Liver (tissue), 3 donors: Measurements from ENCODE around the gene KIF12.

Experiments
- RAD21 ChIP-seq, 2 donors: IDR thresholded peaks; 2 replicates each; pipeline ENCODE4 v1.6.1; 2016; ENCODE audit warnings: antibody characterized with exemption in 2 of 2, mild to moderate bottlenecking in 2 of 2
- TF ChIP-seq, protein P1 (sequence below): fragments of 150-350 bp; IDR thresholded peaks from 2 replicates; pipeline ENCODE4 v1.5.1; 2017; ENCODE audit warnings: improper control_type of control experiment, low read depth, low read length; ENCODE audit not compliant: missing input control
- donor health status: healthy.
- donor health status: healthy.

DNA sequence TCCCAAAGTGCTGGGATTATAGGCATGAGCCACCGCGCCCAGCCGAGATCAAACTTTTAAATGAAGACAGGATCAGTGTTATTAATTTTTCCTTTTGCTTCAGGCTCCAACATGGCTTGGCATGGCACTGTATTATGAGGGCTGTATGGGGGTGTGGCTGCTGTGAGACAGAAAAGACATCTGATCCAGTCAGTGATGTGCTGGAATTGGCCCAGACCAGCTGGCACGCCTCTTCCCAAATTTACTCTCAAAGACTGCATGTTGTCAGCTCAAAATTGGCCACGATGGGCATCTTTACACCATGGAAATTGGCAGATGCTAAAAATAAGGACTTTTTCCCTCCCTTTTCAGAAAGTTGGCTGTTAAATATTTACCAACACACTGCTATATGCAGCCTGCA is 44.1 kb upstream of the KIF12 start:
- TF ChIP-seq, protein P1, sequence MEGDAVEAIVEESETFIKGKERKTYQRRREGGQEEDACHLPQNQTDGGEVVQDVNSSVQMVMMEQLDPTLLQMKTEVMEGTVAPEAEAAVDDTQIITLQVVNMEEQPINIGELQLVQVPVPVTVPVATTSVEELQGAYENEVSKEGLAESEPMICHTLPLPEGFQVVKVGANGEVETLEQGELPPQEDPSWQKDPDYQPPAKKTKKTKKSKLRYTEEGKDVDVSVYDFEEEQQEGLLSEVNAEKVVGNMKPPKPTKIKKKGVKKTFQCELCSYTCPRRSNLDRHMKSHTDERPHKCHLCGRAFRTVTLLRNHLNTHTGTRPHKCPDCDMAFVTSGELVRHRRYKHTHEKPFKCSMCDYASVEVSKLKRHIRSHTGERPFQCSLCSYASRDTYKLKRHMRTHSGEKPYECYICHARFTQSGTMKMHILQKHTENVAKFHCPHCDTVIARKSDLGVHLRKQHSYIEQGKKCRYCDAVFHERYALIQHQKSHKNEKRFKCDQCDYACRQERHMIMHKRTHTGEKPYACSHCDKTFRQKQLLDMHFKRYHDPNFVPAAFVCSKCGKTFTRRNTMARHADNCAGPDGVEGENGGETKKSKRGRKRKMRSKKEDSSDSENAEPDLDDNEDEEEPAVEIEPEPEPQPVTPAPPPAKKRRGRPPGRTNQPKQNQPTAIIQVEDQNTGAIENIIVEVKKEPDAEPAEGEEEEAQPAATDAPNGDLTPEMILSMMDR = no peak
- no peak for TF ChIP-seq RAD21 (IDR thresholded peaks at IDR 0.05)
